OCI-LY1 (cell line): Measurements from ENCODE around the gene FLNC.

ENCODE experiments used
- H2AFZ ChIP-seq: fragments of 200-600 bp; sonication (generic), shearing (Covaris generic); 2 replicates; pipeline ENCODE4 v1.6.0; 2014; ENCODE audit warnings: antibody characterized with exemption, mild to moderate bottlenecking, low read length
- H3F3A ChIP-seq: fragments of 200-600 bp; sonication (generic), shearing (Covaris generic); 2 replicates; pipeline ENCODE4 v1.6.0; 2014; ENCODE audit warnings: mild to moderate bottlenecking, antibody characterized with exemption, low read length, moderate library complexity; ENCODE audit not compliant: insufficient read depth
- H3K27ac ChIP-seq: fragments of 200-600 bp; sonication (generic); 2 replicates; pipeline ENCODE4 v1.5.1; 2014; ENCODE audit warnings: low read length, mixed run types, mild to moderate bottlenecking, low read depth; ENCODE audit not compliant: poor library complexity, severe bottlenecking
- H3K27me3 ChIP-seq: fragments of 200-600 bp; sonication (generic); 2 replicates; pipeline ENCODE4 v1.6.0; 2014; ENCODE audit warnings: antibody characterized with exemption, mild to moderate bottlenecking, low read length, moderate library complexity; ENCODE audit not compliant: insufficient read depth
- H3K36me3 ChIP-seq: fragments of 200-600 bp; sonication (generic); 2 replicates; pipeline ENCODE4 v1.6.1; 2014; ENCODE audit warnings: mild to moderate bottlenecking, antibody characterized with exemption, low read length, moderate library complexity, mixed read lengths; ENCODE audit not compliant: insufficient read depth
- H3K4me1 ChIP-seq: fragments of 200-600 bp; sonication (generic); 2 replicates; pipeline ENCODE4 v1.5.1; 2014; ENCODE audit warnings: mild to moderate bottlenecking, low read length, moderate library complexity; ENCODE audit not compliant: insufficient read depth, severe bottlenecking
- H3K4me2 ChIP-seq: fragments of 200-600 bp; sonication (generic), shearing (Covaris generic); 2 replicates; pipeline ENCODE4 v1.6.1; 2014; ENCODE audit warnings: low read length
- H3K4me3 ChIP-seq: fragments of 200-600 bp; sonication (generic); 2 replicates; pipeline ENCODE4 v1.5.1; 2014; ENCODE audit warnings: low read length, low read depth, mild to moderate bottlenecking, mixed read lengths; ENCODE audit not compliant: poor library complexity, severe bottlenecking
- H3K79me2 ChIP-seq: fragments of 200-600 bp; shearing (Covaris generic); 2 replicates; pipeline ENCODE4 v1.6.1; 2016; ENCODE audit warnings: mixed run types, low read length, mixed read lengths; ENCODE audit not compliant: insufficient read depth
- H3K9ac ChIP-seq: fragments of 200-600 bp; sonication (generic), shearing (Covaris generic); 2 replicates; pipeline ENCODE4 v1.6.1; 2014; ENCODE audit warnings: mild to moderate bottlenecking, low read length, mixed read lengths
- H3K9me2 ChIP-seq: fragments of 200-600 bp; sonication (generic), shearing (Covaris generic); 2 replicates; pipeline ENCODE4 v1.6.1; 2014; ENCODE audit warnings: low read depth, mild to moderate bottlenecking, low read length, mixed read lengths
- H3K9me3 ChIP-seq: fragments of 200-600 bp; shearing (Covaris generic); 2 replicates; pipeline ENCODE4 v1.6.1; 2014; ENCODE audit warnings: low read length, mixed read lengths
- H4K20me1 ChIP-seq: fragments of 200-600 bp; sonication (generic), shearing (Covaris generic); 2 replicates; pipeline ENCODE4 v1.6.0; 2016; ENCODE audit warnings: mild to moderate bottlenecking, low read length; ENCODE audit not compliant: insufficient read depth
- CTCF ChIP-seq: fragments of 200-600 bp; sonication (generic), shearing (Covaris generic); IDR thresholded peaks from 2 replicates; pipeline ENCODE4 v1.5.1; 2017; ENCODE audit warnings: mild to moderate bottlenecking, antibody characterized with exemption, low read length, moderate library complexity, mixed read lengths
- EZH2 ChIP-seq: fragments of 200-600 bp; sonication (generic), shearing (Covaris generic); IDR thresholded peaks from 2 replicates; pipeline ENCODE4 v1.8.0; 2017; ENCODE audit warnings: borderline replicate concordance, mixed run types, mild to moderate bottlenecking, antibody characterized with exemption, low read length, moderate library complexity, mixed read lengths

FLNC gene

GRCh38 chr7:128906766-128907559 is 76.8 kb downstream of the FLNC start:
- H4K20me1 ChIP-seq: no peaks in the 10 kb centered on the region
- H2AFZ ChIP-seq: no peak overlapping the region
- H3K27me3 ChIP-seq: peaks cover 32% of the 10 kb centered on the region
- no peaks in the 10 kb centered on the region for H3K9me2 ChIP-seq
- H3K36me3 ChIP-seq: no peaks in the 10 kb centered on the region
- no peak overlapping the region for H3K4me2 ChIP-seq
- H3K9me3 ChIP-seq: no peaks in the 10 kb centered on the region
- H3K9ac ChIP-seq: no peak overlapping the region
- no peaks in the 10 kb centered on the region for H3K4me1 ChIP-seq
- H3K4me3 ChIP-seq: no peak overlapping the region
- H3F3A ChIP-seq: no peaks in the 10 kb centered on the region
- H3K79me2 ChIP-seq: no peaks in the 10 kb centered on the region
- H3K27ac ChIP-seq: no peak overlapping the region
- TF ChIP-seq EZH2 (no peak), CTCF (no peak)
